ENCODE results near the gene NPB.

Gene NPB

GRCh38 chr17:81951785-81952684 is 50.0 kb downstream of the NPB start:
- H3K4ac ChIP-seq (ENCODE audit: low read depth in 1 of 2, low read length in 2 of 2): no peak overlapping the region
- H3K14ac ChIP-seq (ENCODE audit: low read length in 2 of 2): no peak overlapping the region
- H3K18ac ChIP-seq (ENCODE audit: low read depth in 1 of 2, low read length in 2 of 2): no peak overlapping the region
- no peak overlapping the region for H3K23ac ChIP-seq (ENCODE audit: low read length in 2 of 2)
- no peak overlapping the region for H2BK5ac ChIP-seq (ENCODE audit: low read depth, low read length, poor library complexity, severe bottlenecking)
- H4K91ac ChIP-seq (ENCODE audit: low read length): no peak overlapping the region
- no peak overlapping the region for H3K27ac ChIP-seq (ENCODE audit: low read length, poor library complexity, severe bottlenecking)
- no peaks in the 10 kb centered on the region for H3K36me3 ChIP-seq (ENCODE audit: control insufficient read depth in 1 of 2, insufficient read depth in 2 of 2, low read depth in 1 of 2, low read length in 2 of 2)
- H2BK120ac ChIP-seq (ENCODE audit: low read depth, low read length): no peak overlapping the region
- H3K27me3 ChIP-seq (ENCODE audit: control insufficient read depth in 1 of 2, insufficient read depth in 1 of 2, low read length in 2 of 2): peaks cover 0 to 43% of the 10 kb centered on the region in 2 experiments
- WGBS: 71% methylated on average over 10 of the region's 13 CpGs
- no peak overlapping the region for H3K9ac ChIP-seq (ENCODE audit: low read length)
- H2BK12ac ChIP-seq (ENCODE audit: low read length in 2 of 2): no peak overlapping the region
- no peak overlapping the region for H3K4me3 ChIP-seq (ENCODE audit: insufficient read depth in 1 of 2, low read depth in 1 of 2, low read length in 2 of 2)
- no peaks in the 10 kb centered on the region for H3K79me1 ChIP-seq (replicated peaks; ENCODE audit: low read length, poor library complexity, severe bottlenecking)
- no peak for DNase-seq
- H2AK5ac ChIP-seq (ENCODE audit: low read length, severe bottlenecking): no peak overlapping the region
- no peak overlapping the region for H2AFZ ChIP-seq (ENCODE audit: low read depth, low read length)
- H3K4me2 ChIP-seq (ENCODE audit: low read length, poor library complexity, severe bottlenecking): no peak overlapping the region
- no peak overlapping the region for H2BK15ac ChIP-seq (ENCODE audit: low read depth, poor library complexity, severe bottlenecking)
- peaks cover 13% of the 10 kb centered on the region for H3K4me1 ChIP-seq (ENCODE audit: control insufficient read depth, insufficient read depth, low read depth, low read length)
- no peak overlapping the region for H4K8ac ChIP-seq (ENCODE audit: low read length)
- H3K9me3 ChIP-seq (ENCODE audit: control insufficient read depth, low read length): no peaks in the 10 kb centered on the region

Data from mesenchymal stem cell (in vitro differentiated cells and primary cell).